Panc1 (cell line): ENCODE measurements around the gene RHEB.

Experiments used
- CTCF ChIP-seq: fragments of 450-650 bp; IDR thresholded peaks from 2 replicates; pipeline ENCODE4 v1.5.1; 2017; ENCODE audit warnings: mild to moderate bottlenecking
- POLR2AphosphoS5 ChIP-seq: IDR thresholded peaks from 2 replicates; pipeline ENCODE4 v1.6.1; 2012; ENCODE audit warnings: mild to moderate bottlenecking, low read depth, low read length, moderate library complexity

DNA sequence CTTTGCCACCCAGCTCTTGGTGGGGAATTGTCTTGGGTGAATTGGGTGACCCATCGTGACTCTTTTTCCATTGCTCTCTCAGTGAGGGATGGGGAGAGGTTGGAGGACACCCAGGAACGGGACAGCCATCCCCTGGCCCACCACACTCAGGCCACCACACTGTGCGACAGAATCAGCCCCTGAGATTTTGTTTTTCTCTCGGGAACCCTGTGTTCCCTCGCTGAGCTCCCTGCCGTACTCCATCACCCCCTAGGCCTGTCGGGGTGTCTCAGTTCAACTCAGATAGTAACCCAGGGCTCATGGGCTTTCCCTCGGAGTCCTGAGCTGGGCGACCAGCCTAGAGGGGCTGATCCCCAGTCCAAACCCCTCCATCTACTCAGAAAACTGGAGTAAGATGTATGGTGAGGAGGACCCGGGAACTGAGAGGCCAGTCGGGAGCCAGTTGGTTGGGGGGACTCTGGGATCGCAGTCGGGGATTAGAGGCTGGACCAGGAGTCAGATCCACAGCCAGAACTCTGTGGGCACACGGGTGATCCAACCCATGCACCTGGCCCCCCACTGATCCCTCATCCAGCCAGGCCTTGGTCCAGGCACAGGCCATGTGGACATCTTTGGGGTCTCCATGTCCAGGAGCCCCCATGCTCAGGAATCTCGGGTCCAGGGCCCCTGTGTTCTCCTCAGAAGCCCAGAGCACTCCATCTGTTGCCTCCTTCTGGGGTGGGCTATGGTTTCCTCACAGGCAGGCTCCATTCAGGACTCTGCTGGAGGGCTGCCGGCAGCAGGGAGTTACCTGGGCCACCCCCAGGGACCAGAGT lies 89.1 kb downstream of the RHEB start:
- TF ChIP-seq CTCF (no peak), POLR2AphosphoS5 (no peak)
